Endothelial cell (in vitro differentiated cells): ENCODE results near the gene ELOVL6. TPM values are rescaled to one million over a fixed set of nuclear protein-coding genes. Genes with fewer than 3 reads are reported as not detected.

ENCODE experiments used
- DNase-seq: peaks from one replicate; pipeline ENCODE4 v3.0.0; 2021; ENCODE audit warnings: low spot score
- H3K27ac Mint-ChIP-seq: one replicate; pipeline ENCODE4 v1.8.0; 2021; ENCODE audit warnings: mixed read lengths, inconsistent platforms; ENCODE audit not compliant: unreplicated experiment
- H3K27me3 Mint-ChIP-seq: one replicate; pipeline ENCODE4 v1.8.0; 2021; ENCODE audit warnings: mild to moderate bottlenecking, moderate library complexity, mixed read lengths, inconsistent platforms; ENCODE audit not compliant: unreplicated experiment
- H3K36me3 Mint-ChIP-seq: one replicate; pipeline ENCODE4 v1.8.0; 2021; ENCODE audit warnings: mild to moderate bottlenecking, low read depth, mixed read lengths, inconsistent platforms; ENCODE audit not compliant: unreplicated experiment
- H3K4me1 Mint-ChIP-seq: one replicate; pipeline ENCODE4 v1.8.0; 2021; ENCODE audit warnings: mild to moderate bottlenecking, mixed read lengths, inconsistent platforms; ENCODE audit not compliant: unreplicated experiment
- H3K4me3 Mint-ChIP-seq: one replicate; pipeline ENCODE4 v1.8.0; 2021; ENCODE audit warnings: mild to moderate bottlenecking, mixed read lengths, inconsistent platforms; ENCODE audit not compliant: unreplicated experiment
- H3K9me3 Mint-ChIP-seq: one replicate; pipeline ENCODE4 v1.8.0; 2021; ENCODE audit warnings: mixed read lengths, inconsistent platforms; ENCODE audit not compliant: unreplicated experiment
- CTCF ChIP-seq: fragments of 200-600 bp; sonication (generic); IDR thresholded peaks from one replicate; pipeline ENCODE4 v1.5.0; 2021; ENCODE audit warnings: antibody characterized with exemption; ENCODE audit not compliant: unreplicated experiment
- total RNA-seq: library from RNA; stranded (reverse); fragmentation: NEBNext Ultra II Directional; extraction: Animal tissue kit (Norgen Biotek cat#: 25700); gene quantifications from one replicate; pipeline ENCODE4 v1.2.1, GENCODE V29; 2021; ENCODE audit not compliant: unreplicated experiment

The ELOVL6 gene
- total RNA-seq, 1 donor from 2014 or later, result 31.0 TPM

GRCh38 chr4:110010797-110011196 is 187.6 kb downstream of the ELOVL6 start:
- no peaks in the 10 kb centered on the region for H3K4me1 Mint-ChIP-seq
- no peak for DNase-seq
- H3K27me3 Mint-ChIP-seq, result no peaks in the 10 kb centered on the region
- no peaks in the 10 kb centered on the region for H3K9me3 Mint-ChIP-seq
- no peak for TF ChIP-seq CTCF
- H3K36me3 Mint-ChIP-seq, result no peaks in the 10 kb centered on the region
- H3K27ac Mint-ChIP-seq, result no peak overlapping the region
- H3K4me3 Mint-ChIP-seq, result no peak overlapping the region

- Mint-ChIP-seq H3K4me3 (no peak overlapping the region), H3K9me3 (no peaks in the 10 kb centered on the region)
- no peak for DNase-seq
Measured at GRCh38 chr4:110009550-110009949, 188.9 kb downstream of the ELOVL6 start.

GRCh38 chr4:110008540-110008939 is 189.9 kb downstream of the ELOVL6 start:
- no peaks in the 10 kb centered on the region for H3K9me3 Mint-ChIP-seq
- H3K27me3 Mint-ChIP-seq, result no peaks in the 10 kb centered on the region
- no peaks in the 10 kb centered on the region for H3K36me3 Mint-ChIP-seq
- H3K4me3 Mint-ChIP-seq, result no peak overlapping the region
- TF ChIP-seq CTCF, result no peak
- no peak for DNase-seq
- no peaks in the 10 kb centered on the region for H3K4me1 Mint-ChIP-seq
- H3K27ac Mint-ChIP-seq, result no peak overlapping the region

More at GRCh38 chr4:110009550-110009949, 188.9 kb downstream of the ELOVL6 start:
- Mint-ChIP-seq H3K27ac (no peak overlapping the region), H3K27me3 (no peaks in the 10 kb centered on the region), H3K4me1 (no peaks in the 10 kb centered on the region), H3K36me3 (no peaks in the 10 kb centered on the region)
- no peak for TF ChIP-seq CTCF

- Mint-ChIP-seq H3K27ac (no peak overlapping the region), H3K27me3 (no peaks in the 10 kb centered on the region), H3K4me1 (no peaks in the 10 kb centered on the region), H3K36me3 (no peaks in the 10 kb centered on the region), H3K9me3 (no peaks in the 10 kb centered on the region), H3K4me3 (no peak overlapping the region)
- DNase-seq, result no peak
- no peak for TF ChIP-seq CTCF
Measured at GRCh38 chr4:110007217-110007616, 191.2 kb downstream of the ELOVL6 start.

GRCh38 chr4:110005461-110006056 is 192.9 kb downstream of the ELOVL6 start:
- Mint-ChIP-seq H3K4me3 (no peak overlapping the region), H3K4me1 (no peaks in the 10 kb centered on the region), H3K27me3 (no peaks in the 10 kb centered on the region), H3K36me3 (no peaks in the 10 kb centered on the region), H3K9me3 (no peaks in the 10 kb centered on the region), H3K27ac (no peak overlapping the region)
- TF ChIP-seq CTCF, result peak; percentile 66
- DNase-seq, result no peak
